ENCODE results near the gene DDX24. TPM values are rescaled to one million over a fixed set of nuclear protein-coding genes. Genes with fewer than 3 reads are reported as not detected.

The DDX24 gene
- total RNA-seq, 2 experiments from 2014 or later = 81.5 to 172 TPM

DNA sequence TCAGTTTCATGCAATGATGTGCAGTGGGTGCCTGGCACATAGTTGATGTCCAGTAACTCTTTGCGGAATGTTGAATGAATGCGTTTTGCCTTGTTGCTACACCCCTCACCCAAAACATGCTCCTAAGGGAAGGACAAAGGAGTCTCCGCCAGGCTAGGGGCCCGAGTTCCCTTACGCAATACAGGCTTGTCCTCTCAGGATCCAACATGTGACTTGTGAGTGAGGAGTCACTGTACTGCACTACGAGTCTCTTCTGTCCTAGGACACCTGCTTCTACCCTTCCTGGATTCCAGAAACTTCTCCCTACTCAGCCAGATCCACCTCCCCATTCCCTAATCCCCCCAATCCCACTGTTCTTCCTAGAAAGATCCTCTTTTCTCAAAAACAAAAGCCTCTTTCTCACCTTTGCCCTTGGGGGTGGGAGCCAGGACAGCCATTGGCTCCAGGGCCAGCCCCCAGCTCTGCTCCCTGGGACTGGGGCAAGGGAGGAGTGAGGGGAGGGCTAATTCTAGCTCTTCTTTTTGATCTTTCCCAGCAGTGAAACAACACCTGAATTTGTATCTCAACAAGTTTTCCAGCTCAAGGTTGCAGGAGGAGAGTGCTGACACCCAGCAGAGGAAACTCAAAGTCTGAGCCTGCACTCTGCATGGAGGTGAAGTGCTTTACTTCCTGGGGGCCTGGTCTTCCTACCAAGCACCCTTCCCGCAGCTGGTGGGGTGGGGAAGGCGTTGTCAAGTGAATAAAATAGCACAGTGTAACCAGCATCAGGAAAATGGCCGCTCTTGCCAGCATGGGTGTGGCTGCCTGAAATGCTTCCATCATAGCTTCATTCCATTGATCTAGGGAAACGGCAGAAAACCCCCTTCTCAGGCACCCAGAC lies 58.2 kb downstream of the DDX24 start:
- CTCF ChIA-PET (ENCODE audit: unreplicated experiment) = no interaction called here
- POLR2A ChIA-PET = interaction anchor here (1.6 kb wide), 1 partner anchor 59 kb away, joined by 3 read pairs; no protein-coding TSS in a partner anchor

DNA sequence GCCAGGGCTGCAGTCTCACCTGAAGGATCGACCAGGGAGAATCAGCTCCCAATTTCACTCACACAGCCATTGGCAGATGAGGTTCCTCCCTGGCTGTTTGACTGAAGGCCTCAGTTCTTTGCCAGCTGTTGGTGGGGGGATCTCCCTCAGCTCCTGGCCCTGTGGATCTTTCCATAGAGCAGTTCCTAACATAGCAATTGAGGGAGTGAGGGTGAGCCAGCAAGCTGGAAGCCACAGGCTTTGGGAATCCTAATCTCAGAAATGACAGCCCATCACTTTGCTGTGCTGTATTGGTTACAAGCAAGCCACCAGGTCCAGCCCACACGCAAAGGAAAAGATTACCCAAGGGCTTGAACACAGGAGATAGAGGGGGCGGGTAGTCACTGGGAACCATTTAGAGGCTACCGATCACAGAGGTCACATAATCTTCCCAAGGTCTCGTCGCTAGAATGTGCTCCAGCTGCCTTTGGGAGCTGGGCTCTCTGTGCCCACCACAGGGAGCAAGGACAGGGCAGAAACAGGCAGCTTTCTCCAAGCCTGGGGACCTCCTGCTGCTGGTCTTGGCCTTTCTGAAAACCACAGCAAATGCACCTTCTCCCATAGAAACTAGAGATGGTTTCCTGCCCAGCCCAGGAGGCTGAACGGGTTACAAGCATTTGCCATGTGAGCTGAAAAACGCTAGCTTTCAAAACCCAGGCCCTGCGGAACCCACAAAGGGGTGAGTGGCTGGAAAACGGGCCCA lies 59.4 kb downstream of the DDX24 start:
- BruUV-seq (replicated peaks) = no TSS peak
- no peak for DNase-seq (ENCODE audit: low spot score)

More for the DNA sequence above, 58.2 kb downstream of the DDX24 start:
- H3K9me2 ChIP-seq (ENCODE audit: insufficient read depth, low read length) = no peaks in the 10 kb centered on the region
- peaks cover 10% of the 10 kb centered on the region for H3K4me1 ChIP-seq (ENCODE audit: insufficient read depth, low read length, poor library complexity, severe bottlenecking)
- TF ChIP-seq, protein P1, sequence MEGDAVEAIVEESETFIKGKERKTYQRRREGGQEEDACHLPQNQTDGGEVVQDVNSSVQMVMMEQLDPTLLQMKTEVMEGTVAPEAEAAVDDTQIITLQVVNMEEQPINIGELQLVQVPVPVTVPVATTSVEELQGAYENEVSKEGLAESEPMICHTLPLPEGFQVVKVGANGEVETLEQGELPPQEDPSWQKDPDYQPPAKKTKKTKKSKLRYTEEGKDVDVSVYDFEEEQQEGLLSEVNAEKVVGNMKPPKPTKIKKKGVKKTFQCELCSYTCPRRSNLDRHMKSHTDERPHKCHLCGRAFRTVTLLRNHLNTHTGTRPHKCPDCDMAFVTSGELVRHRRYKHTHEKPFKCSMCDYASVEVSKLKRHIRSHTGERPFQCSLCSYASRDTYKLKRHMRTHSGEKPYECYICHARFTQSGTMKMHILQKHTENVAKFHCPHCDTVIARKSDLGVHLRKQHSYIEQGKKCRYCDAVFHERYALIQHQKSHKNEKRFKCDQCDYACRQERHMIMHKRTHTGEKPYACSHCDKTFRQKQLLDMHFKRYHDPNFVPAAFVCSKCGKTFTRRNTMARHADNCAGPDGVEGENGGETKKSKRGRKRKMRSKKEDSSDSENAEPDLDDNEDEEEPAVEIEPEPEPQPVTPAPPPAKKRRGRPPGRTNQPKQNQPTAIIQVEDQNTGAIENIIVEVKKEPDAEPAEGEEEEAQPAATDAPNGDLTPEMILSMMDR (conservative IDR thresholded peaks at IDR 0.05; ENCODE audit: low read length) = no peak
- no peak for TF ChIP-seq EZH2phosphoT487 (IDR thresholded peaks at IDR 0.05; ENCODE audit: borderline replicate concordance, low read depth, low read length)
- H4K20me1 ChIP-seq (ENCODE audit: insufficient read depth, low read length) = no peaks in the 10 kb centered on the region
- peak overlapping the region; percentile 42; the same call in 1 of the 2 replicates for H2AFZ ChIP-seq (ENCODE audit: low read length)
- no TSS peak for BruUV-seq (replicated peaks)
- no peaks in the 10 kb centered on the region for H3K79me2 ChIP-seq (ENCODE audit: insufficient read depth, low read depth, low read length)
- H3K36me3 ChIP-seq (ENCODE audit: insufficient read depth, low read length) = no peaks in the 10 kb centered on the region
- no peak overlapping the region for H3K4me3 ChIP-seq (ENCODE audit: low read depth, low read length, poor library complexity, severe bottlenecking)
- no peak overlapping the region for H3K27ac ChIP-seq (ENCODE audit: low read depth, low read length, poor library complexity, severe bottlenecking)
- no peak for DNase-seq (ENCODE audit: low spot score)
- no peaks in the 10 kb centered on the region for H3K9me3 ChIP-seq (ENCODE audit: low read length)
- H3K4me2 ChIP-seq (ENCODE audit: low read length) = no peak overlapping the region
- intact Hi-C loops (cut with micrococcal nuclease; ENCODE audit: unreplicated experiment) = no loop called here

More for the DNA sequence above, 59.4 kb downstream of the DDX24 start:
- H4K20me1 ChIP-seq (ENCODE audit: insufficient read depth, low read length) = no peaks in the 10 kb centered on the region
- H3K4me2 ChIP-seq (ENCODE audit: low read length) = no peak overlapping the region
- H3K4me1 ChIP-seq (ENCODE audit: insufficient read depth, low read length, poor library complexity, severe bottlenecking) = peaks cover 8% of the 10 kb centered on the region
- H2AFZ ChIP-seq (ENCODE audit: low read length) = no peak overlapping the region
- ChIA-PET POLR2A (interaction anchor here (1.6 kb wide), 1 partner anchor 60 kb away, joined by 3 read pairs; no protein-coding TSS in a partner anchor), CTCF (ENCODE audit: unreplicated experiment) (no interaction called here)
- no peaks in the 10 kb centered on the region for H3K79me2 ChIP-seq (ENCODE audit: insufficient read depth, low read depth, low read length)
- intact Hi-C loops (cut with micrococcal nuclease; ENCODE audit: unreplicated experiment) = no loop called here
- TF ChIP-seq, protein P1 (conservative IDR thresholded peaks at IDR 0.05; ENCODE audit: low read length) = no peak
- TF ChIP-seq EZH2phosphoT487 (IDR thresholded peaks at IDR 0.05; ENCODE audit: borderline replicate concordance, low read depth, low read length) = no peak
- H3K4me3 ChIP-seq (ENCODE audit: low read depth, low read length, poor library complexity, severe bottlenecking) = no peak overlapping the region
- no peak overlapping the region for H3K27ac ChIP-seq (ENCODE audit: low read depth, low read length, poor library complexity, severe bottlenecking)
- H3K9me3 ChIP-seq (ENCODE audit: low read length) = no peaks in the 10 kb centered on the region
- H3K36me3 ChIP-seq (ENCODE audit: insufficient read depth, low read length) = no peaks in the 10 kb centered on the region
- H3K9me2 ChIP-seq (ENCODE audit: insufficient read depth, low read length) = no peaks in the 10 kb centered on the region

Measured in OCI-LY7 (cell line).